PC-3 (cell line): ENCODE results near the gene FEM1A.

Experiments used
- EZH2 ChIP-seq: fragments of 300-600 bp; sonication (generic); IDR thresholded peaks from one replicate; pipeline ENCODE4 v1.6.1; 2017; ENCODE audit warnings: antibody characterized with exemption, mild to moderate bottlenecking, low read length; ENCODE audit not compliant: unreplicated experiment
- TF ChIP-seq, protein P1 (sequence below): fragments of 300-600 bp; sonication (generic); conservative IDR thresholded peaks from 2 replicates; pipeline ENCODE4 v1.5.1; 2017; ENCODE audit warnings: antibody characterized with exemption, low read depth, mild to moderate bottlenecking, low read length

DNA sequence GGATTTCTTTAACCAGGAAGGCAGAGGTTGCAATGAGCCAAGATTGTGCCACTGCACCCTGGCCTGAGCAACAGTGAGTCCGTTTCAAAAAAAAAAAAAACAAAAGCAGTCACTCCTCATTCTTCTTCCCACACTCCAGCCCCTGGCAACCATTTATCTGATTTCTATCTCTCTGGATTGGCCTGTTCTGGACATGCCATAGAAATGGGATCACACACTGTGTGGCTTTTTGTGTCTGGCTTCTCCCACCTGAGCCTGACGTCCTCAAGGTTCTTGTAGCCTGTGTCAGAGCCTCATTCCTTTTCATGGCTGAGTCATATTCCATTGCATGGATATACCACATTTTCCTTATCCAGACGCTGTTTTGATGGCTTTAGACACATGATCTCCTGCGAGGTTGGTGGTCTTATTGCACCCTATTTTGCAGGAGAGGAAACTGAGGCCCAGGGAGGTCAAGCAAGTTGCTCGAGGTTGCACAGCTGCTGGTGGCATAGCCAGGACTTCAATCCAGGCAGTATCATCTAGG lies 15.8 kb upstream of the FEM1A start:
- TF ChIP-seq, protein P1, sequence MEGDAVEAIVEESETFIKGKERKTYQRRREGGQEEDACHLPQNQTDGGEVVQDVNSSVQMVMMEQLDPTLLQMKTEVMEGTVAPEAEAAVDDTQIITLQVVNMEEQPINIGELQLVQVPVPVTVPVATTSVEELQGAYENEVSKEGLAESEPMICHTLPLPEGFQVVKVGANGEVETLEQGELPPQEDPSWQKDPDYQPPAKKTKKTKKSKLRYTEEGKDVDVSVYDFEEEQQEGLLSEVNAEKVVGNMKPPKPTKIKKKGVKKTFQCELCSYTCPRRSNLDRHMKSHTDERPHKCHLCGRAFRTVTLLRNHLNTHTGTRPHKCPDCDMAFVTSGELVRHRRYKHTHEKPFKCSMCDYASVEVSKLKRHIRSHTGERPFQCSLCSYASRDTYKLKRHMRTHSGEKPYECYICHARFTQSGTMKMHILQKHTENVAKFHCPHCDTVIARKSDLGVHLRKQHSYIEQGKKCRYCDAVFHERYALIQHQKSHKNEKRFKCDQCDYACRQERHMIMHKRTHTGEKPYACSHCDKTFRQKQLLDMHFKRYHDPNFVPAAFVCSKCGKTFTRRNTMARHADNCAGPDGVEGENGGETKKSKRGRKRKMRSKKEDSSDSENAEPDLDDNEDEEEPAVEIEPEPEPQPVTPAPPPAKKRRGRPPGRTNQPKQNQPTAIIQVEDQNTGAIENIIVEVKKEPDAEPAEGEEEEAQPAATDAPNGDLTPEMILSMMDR = no peak
- TF ChIP-seq EZH2 = no peak
